HEK293 (cell line): ENCODE data around the gene OXA1L.
"Not testable (repeated sequence)": the region's sequence is repeated elsewhere in the genome, so short reads cannot be mapped to it uniquely, and the experiment has no call there.

Experiments used
- CTCF ChIA-PET: fragments of 350-600 bp; formaldehyde crosslinking; extraction: SDS; loops from one replicate; lab custom pipeline; 2021; ENCODE audit warnings: antibody characterized with exemption; lab: Yijun Ruan, JAX
- POLR2A ChIA-PET: fragments of 300-600 bp; formaldehyde crosslinking; extraction: SDS; loops from one replicate; lab custom pipeline; 2020; ENCODE audit warnings: antibody characterized with exemption, inconsistent platforms; lab: Yijun Ruan, JAX
- H3K27ac ChIP-seq: fragments of 200-500 bp; sonication (Bioruptor generic); 2 replicates; pipeline ENCODE4 v1.5.1; 2014; ENCODE audit warnings: low read depth, low read length, control low read depth, inconsistent platforms; ENCODE audit errors: extremely low read depth
- H3K36me3 ChIP-seq, 2 experiments: fragments of 200-500 bp in 1 of 2; sonication (Bioruptor generic) in 1 of 2; 1 replicate in 1 of 2; 2 replicates in 1 of 2; pipeline ENCODE4 v1.5.1; 2014 to 2017; ENCODE audit warnings: inconsistent platforms in 2 of 2, low read length in 2 of 2; ENCODE audit not compliant: control insufficient read depth in 2 of 2, insufficient read depth in 1 of 2
- H3K4me1 ChIP-seq: fragments of 200-500 bp; sonication (Bioruptor generic); 2 replicates; pipeline ENCODE4 v1.5.1; 2014; ENCODE audit warnings: mild to moderate bottlenecking, low read length, inconsistent platforms; ENCODE audit not compliant: control insufficient read depth, insufficient read depth
- H3K4me3 ChIP-seq: 2 replicates; pipeline ENCODE4 v1.5.1; 2011; ENCODE audit warnings: low read depth, mild to moderate bottlenecking, control low read depth, low read length, moderate library complexity
- H3K9me3 ChIP-seq: fragments of 200-500 bp; sonication (Bioruptor generic); 2 replicates; pipeline ENCODE4 v1.5.1; 2014; ENCODE audit warnings: low read depth, low read length, inconsistent platforms; ENCODE audit not compliant: control insufficient read depth, insufficient read depth
- GLI4 ChIP-seq: fragments of 450-650 bp; formaldehyde crosslinking; IDR thresholded peaks from 2 replicates; pipeline ENCODE4 v1.5.1; 2016; ENCODE audit warnings: missing biosample characterization, missing genetic modification characterization
- HOXA7 ChIP-seq: sonication (generic); formaldehyde crosslinking; IDR thresholded peaks from 2 replicates; pipeline ENCODE4 v1.8.1; 2022; ENCODE audit warnings: missing genetic modification reagents, borderline replicate concordance
- HOXD13 ChIP-seq: sonication (generic); formaldehyde crosslinking; IDR thresholded peaks from 2 replicates; pipeline ENCODE4 v1.8.0; 2022; ENCODE audit warnings: missing genetic modification reagents, borderline replicate concordance
- KLF7 ChIP-seq: fragments of 450-650 bp; formaldehyde crosslinking; IDR thresholded peaks from 2 replicates; pipeline ENCODE4 v1.5.1; 2016; ENCODE audit warnings: missing biosample characterization, missing genetic modification characterization, borderline replicate concordance
- RBAK ChIP-seq: fragments of 450-650 bp; formaldehyde crosslinking; IDR thresholded peaks from 2 replicates; pipeline ENCODE4 v1.5.1; 2016; ENCODE audit warnings: missing biosample characterization, missing genetic modification characterization
- TCF7L2 ChIP-seq: IDR thresholded peaks from 2 replicates; pipeline ENCODE4 v1.6.1; 2011; ENCODE audit warnings: low read depth, mild to moderate bottlenecking, inconsistent platforms, low read length, moderate library complexity, borderline replicate concordance
- ZBTB44 ChIP-seq: fragments of 450-650 bp; IDR thresholded peaks from 2 replicates; pipeline ENCODE4 v1.5.1; 2018; ENCODE audit warnings: missing biosample characterization, mild to moderate bottlenecking, missing genetic modification characterization
- ZBTB7A ChIP-seq: fragments of 450-650 bp; formaldehyde crosslinking; IDR thresholded peaks from 2 replicates; pipeline ENCODE4 v1.5.1; 2016; ENCODE audit warnings: low read depth, missing biosample characterization, missing genetic modification characterization
- ZFP69B ChIP-seq: fragments of 450-650 bp; formaldehyde crosslinking; IDR thresholded peaks from 2 replicates; pipeline ENCODE4 v1.5.1; 2016; ENCODE audit warnings: missing biosample characterization, missing genetic modification characterization
- ZNF112 ChIP-seq: fragments of 450-650 bp; formaldehyde crosslinking; IDR thresholded peaks from 2 replicates; pipeline ENCODE4 v1.5.0; 2017; ENCODE audit warnings: missing biosample characterization, missing genetic modification characterization
- ZNF146 ChIP-seq: fragments of 450-650 bp; formaldehyde crosslinking; IDR thresholded peaks from 2 replicates; pipeline ENCODE4 v1.5.1; 2016; ENCODE audit warnings: missing biosample characterization, missing genetic modification characterization
- ZNF18 ChIP-seq: fragments of 450-650 bp; formaldehyde crosslinking; IDR thresholded peaks from 2 replicates; pipeline ENCODE4 v1.5.1; 2016; ENCODE audit warnings: missing biosample characterization, missing genetic modification characterization
- ZNF23 ChIP-seq: fragments of 450-650 bp; formaldehyde crosslinking; IDR thresholded peaks from 2 replicates; pipeline ENCODE4 v1.5.1; 2016; ENCODE audit warnings: missing biosample characterization, missing genetic modification characterization, borderline replicate concordance
- ZNF335 ChIP-seq: fragments of 450-650 bp; formaldehyde crosslinking; conservative IDR thresholded peaks from 2 replicates; pipeline ENCODE4 v1.5.1; 2016; ENCODE audit warnings: missing biosample characterization, missing genetic modification characterization
- ZNF398 ChIP-seq: fragments of 450-650 bp; formaldehyde crosslinking; IDR thresholded peaks from 2 replicates; pipeline ENCODE4 v1.5.1; 2017; ENCODE audit warnings: missing biosample characterization, missing genetic modification characterization
- ZNF510 ChIP-seq: fragments of 450-650 bp; formaldehyde crosslinking; IDR thresholded peaks from 2 replicates; pipeline ENCODE4 v1.5.1; 2018; ENCODE audit warnings: mild to moderate bottlenecking, missing genetic modification characterization, missing biosample characterization; ENCODE audit not compliant: insufficient replicate concordance
- ZNF558 ChIP-seq: fragments of 450-650 bp; formaldehyde crosslinking; IDR thresholded peaks from 2 replicates; pipeline ENCODE4 v1.5.1; 2016; ENCODE audit warnings: missing biosample characterization, missing genetic modification characterization
- ZNF585B ChIP-seq: fragments of 450-650 bp; formaldehyde crosslinking; IDR thresholded peaks from 2 replicates; pipeline ENCODE4 v1.5.1; 2016; ENCODE audit warnings: missing biosample characterization, missing genetic modification characterization
- ZNF660 ChIP-seq: fragments of 450-650 bp; IDR thresholded peaks from 2 replicates; pipeline ENCODE4 v1.5.1; 2018; ENCODE audit warnings: missing biosample characterization, mild to moderate bottlenecking, missing genetic modification characterization
- ZNF664 ChIP-seq: fragments of 450-650 bp; formaldehyde crosslinking; IDR thresholded peaks from 2 replicates; pipeline ENCODE4 v1.5.1; 2016; ENCODE audit warnings: missing biosample characterization, missing genetic modification characterization
- ZNF670 ChIP-seq: fragments of 450-650 bp; formaldehyde crosslinking; IDR thresholded peaks from 2 replicates; pipeline ENCODE4 v1.5.1; 2016; ENCODE audit warnings: missing biosample characterization, missing genetic modification characterization, low read depth
- ZNF677 ChIP-seq: fragments of 450-650 bp; IDR thresholded peaks from 2 replicates; pipeline ENCODE4 v1.5.0; 2018; ENCODE audit warnings: missing biosample characterization, mild to moderate bottlenecking, missing genetic modification characterization, moderate library complexity
- ZNF704 ChIP-seq: fragments of 450-650 bp; formaldehyde crosslinking; IDR thresholded peaks from 2 replicates; pipeline ENCODE4 v1.5.1; 2016; ENCODE audit warnings: missing biosample characterization, missing genetic modification characterization
- ZNF791 ChIP-seq: fragments of 450-650 bp; formaldehyde crosslinking; IDR thresholded peaks from 2 replicates; pipeline ENCODE4 v1.5.1; 2016; ENCODE audit warnings: missing biosample characterization, missing genetic modification characterization
- ZSCAN16 ChIP-seq: fragments of 450-650 bp; formaldehyde crosslinking; IDR thresholded peaks from 2 replicates; pipeline ENCODE4 v1.5.1; 2016; ENCODE audit warnings: missing biosample characterization, missing genetic modification characterization

OXA1L gene

DNA sequence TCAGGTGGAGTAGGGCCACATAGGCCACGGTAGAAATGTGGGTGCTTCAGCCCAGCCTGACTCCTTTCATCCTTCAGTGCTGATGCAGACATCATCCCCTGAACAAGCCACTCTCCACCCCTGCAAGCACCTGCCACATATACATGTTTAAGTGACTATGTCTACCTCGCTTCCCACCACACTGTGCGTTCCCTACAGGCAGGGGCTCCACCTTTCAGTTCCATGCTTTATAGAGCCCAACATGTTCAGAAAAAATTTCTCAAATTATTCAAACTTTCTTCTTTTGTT lies 37.1 kb downstream of the OXA1L start:
- H3K27ac ChIP-seq, result no peak overlapping the region
- no peak overlapping the region for H3K4me3 ChIP-seq
- H3K4me1 ChIP-seq, result no peaks in the 10 kb centered on the region
- H3K36me3 ChIP-seq, result no peaks in the 10 kb centered on the region
- TF ChIP-seq ZNF112 (tag by site-specific recombination) (no peak), ZNF664 (no peak), ZSCAN16 (tag by site-specific recombination) (no peak), ZBTB44 (no peak), HOXD13 (CRISPR knock-in tag) (no peak), ZNF558 (tag by site-specific recombination) (no peak), ZNF510 (tag by site-specific recombination) (no peak), HOXA7 (CRISPR knock-in tag) (no peak), ZBTB7A (tag by site-specific recombination) (no peak), ZNF677 (tag by site-specific recombination) (no peak), ZNF18 (tag by site-specific recombination) (no peak), RBAK (tag by site-specific recombination) (no peak), KLF7 (tag by site-specific recombination) (no peak)
- ChIA-PET CTCF (no interaction called here), POLR2A (no interaction called here)
- H3K9me3 ChIP-seq, result no peaks in the 10 kb centered on the region

GRCh38 chr14:22805235-22805634 lies 38.7 kb downstream of the OXA1L start:
- POLR2A ChIA-PET, H3K4me1 ChIP-seq, H3K4me3 ChIP-seq: not testable (repeated sequence)
- CTCF ChIA-PET, result interaction anchor here (0.5 to 0.7 kb wide), 4 partner anchors 27 to 235 kb away, joined by 3 to 6 read pairs (median 4); no protein-coding TSS in a partner anchor
- TF ChIP-seq ZNF146 (tag by site-specific recombination), result peak; percentile 95
- TF ChIP-seq, all 188 proteins: peak for 1; not testable (repeated sequence) for 187
- H3K9me3 ChIP-seq, H3K27ac ChIP-seq, H3K36me3 ChIP-seq: not testable (repeated sequence)

DNA sequence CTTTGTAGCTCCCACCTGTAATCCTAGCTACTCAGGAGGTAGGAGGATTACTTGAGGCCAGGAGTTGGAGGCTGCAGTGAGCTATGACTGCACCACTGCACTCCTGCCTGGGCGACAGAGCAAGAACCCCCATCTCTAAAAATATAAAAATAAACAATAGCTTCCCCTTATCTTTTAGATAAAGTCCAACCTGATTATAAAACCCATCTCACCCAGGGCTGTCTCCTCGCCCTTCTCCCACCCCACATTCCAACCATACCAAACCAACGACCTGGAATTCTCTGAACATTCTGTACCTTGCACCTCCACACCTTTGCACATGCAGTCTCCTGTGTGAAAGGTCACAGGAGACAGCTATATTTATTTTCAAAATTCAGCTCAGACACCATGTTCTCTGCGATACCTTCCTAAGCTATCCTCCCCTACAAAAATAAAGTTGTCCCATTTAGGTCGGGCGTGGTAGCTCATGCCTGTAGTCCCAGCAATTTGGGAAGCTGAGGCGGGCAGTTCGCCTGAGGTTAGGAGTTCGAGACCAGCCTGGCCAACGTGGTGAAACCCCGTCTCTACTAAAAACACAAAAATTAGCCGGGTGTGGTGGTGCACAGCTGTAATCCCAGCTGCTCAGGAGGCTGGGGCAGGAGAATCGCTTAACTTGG lies 41.1 kb downstream of the OXA1L start:
- H3K4me3 ChIP-seq, result no peak overlapping the region
- H3K36me3 ChIP-seq, result no peaks in the 10 kb centered on the region
- no peak overlapping the region for H3K27ac ChIP-seq
- ChIA-PET CTCF (interaction anchor here (0.6 to 2.6 kb wide), 9 partner anchors 12 to 263 kb away, joined by 3 to 8 read pairs (median 5); no protein-coding TSS in a partner anchor), POLR2A (interaction anchor here (0.9 kb wide), 2 partner anchors 10 to 15 kb away, joined by 3 to 5 read pairs; no protein-coding TSS in a partner anchor)
- H3K4me1 ChIP-seq, result no peaks in the 10 kb centered on the region
- H3K9me3 ChIP-seq, result no peaks in the 10 kb centered on the region
- TF ChIP-seq ZNF660 (tag by site-specific recombination) (no peak), ZNF23 (tag by site-specific recombination) (no peak), KLF7 (tag by site-specific recombination) (no peak), ZNF398 (tag by site-specific recombination) (no peak), ZNF585B (no peak), ZNF335 (tag by site-specific recombination) (no peak), ZNF791 (tag by site-specific recombination) (no peak), ZFP69B (tag by site-specific recombination) (no peak), GLI4 (tag by site-specific recombination) (no peak), ZNF677 (tag by site-specific recombination) (no peak), TCF7L2 (no peak), ZNF704 (tag by site-specific recombination) (no peak), ZNF670 (tag by site-specific recombination) (no peak)
